ENCODE results near the gene CYP2B6. TPM values are rescaled to one million over a fixed set of nuclear protein-coding genes. Genes with fewer than 3 reads are reported as not detected.

CYP2B6 gene
- total RNA-seq, 1 donor from 2014 or later: 1.9 TPM

DNA sequence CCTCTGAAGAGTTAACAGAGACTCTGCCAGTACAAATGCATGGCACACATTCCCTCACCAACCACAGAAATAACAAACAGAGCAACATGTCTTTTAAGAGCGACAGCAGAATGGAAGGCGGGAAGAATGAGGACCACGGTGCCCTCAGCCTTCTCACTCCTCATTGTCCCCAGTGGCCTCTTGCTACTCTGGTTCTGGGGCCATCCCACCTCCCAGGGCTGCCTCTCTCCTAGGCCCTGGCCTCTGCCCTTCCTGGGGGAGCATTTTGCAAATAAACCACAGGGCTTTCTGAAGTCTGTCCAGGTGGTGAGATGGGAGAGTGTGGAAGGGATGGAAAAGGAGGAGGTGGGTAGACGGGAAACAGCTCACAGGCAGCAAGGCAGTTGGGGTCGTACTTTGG lies 28.3 kb downstream of the CYP2B6 start:
- peaks cover 7% of the 10 kb centered on the region for H3K27me3 ChIP-seq (ENCODE audit: low read depth)
- H3K4me3 ChIP-seq: no peak overlapping the region
- intact Hi-C loops (cut with DNase I): no loop called here
- TF ChIP-seq, protein P1, sequence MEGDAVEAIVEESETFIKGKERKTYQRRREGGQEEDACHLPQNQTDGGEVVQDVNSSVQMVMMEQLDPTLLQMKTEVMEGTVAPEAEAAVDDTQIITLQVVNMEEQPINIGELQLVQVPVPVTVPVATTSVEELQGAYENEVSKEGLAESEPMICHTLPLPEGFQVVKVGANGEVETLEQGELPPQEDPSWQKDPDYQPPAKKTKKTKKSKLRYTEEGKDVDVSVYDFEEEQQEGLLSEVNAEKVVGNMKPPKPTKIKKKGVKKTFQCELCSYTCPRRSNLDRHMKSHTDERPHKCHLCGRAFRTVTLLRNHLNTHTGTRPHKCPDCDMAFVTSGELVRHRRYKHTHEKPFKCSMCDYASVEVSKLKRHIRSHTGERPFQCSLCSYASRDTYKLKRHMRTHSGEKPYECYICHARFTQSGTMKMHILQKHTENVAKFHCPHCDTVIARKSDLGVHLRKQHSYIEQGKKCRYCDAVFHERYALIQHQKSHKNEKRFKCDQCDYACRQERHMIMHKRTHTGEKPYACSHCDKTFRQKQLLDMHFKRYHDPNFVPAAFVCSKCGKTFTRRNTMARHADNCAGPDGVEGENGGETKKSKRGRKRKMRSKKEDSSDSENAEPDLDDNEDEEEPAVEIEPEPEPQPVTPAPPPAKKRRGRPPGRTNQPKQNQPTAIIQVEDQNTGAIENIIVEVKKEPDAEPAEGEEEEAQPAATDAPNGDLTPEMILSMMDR (IDR thresholded peaks at IDR 0.05): no peak
- H3K9me3 ChIP-seq: no peaks in the 10 kb centered on the region
- DNase-seq (no peak), ATAC-seq (no peak)
- no peaks in the 10 kb centered on the region for H3K4me1 ChIP-seq
- H3K27ac ChIP-seq: no peak overlapping the region
- H3K36me3 ChIP-seq: no peaks in the 10 kb centered on the region

DNA sequence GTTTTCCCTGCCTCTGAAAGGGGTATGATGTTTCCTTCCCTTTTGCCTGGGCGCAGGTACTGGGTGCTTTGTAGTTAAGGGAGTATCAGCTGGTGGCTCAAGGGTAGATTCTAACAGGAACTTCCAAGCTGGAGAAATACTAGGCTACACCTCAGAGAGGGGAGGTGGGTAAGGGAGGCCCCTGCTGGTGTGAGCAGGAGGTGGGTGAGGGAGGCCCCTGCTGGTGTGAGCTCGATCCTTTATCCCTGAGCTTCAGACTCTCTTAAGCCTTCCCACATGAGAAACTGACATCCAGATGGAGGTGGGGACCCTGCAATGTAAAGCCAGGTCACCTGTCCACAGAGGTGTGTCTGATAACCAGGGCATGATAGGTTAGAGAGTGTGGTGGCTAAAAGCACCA lies 32.1 kb downstream of the CYP2B6 start:
- Histone ChIP-seq H3K4me1 (no peaks in the 10 kb centered on the region), H3K27me3 (ENCODE audit: low read depth) (peaks cover 20% of the 10 kb centered on the region), H3K4me3 (no peak overlapping the region), H3K9me3 (no peaks in the 10 kb centered on the region), H3K36me3 (no peaks in the 10 kb centered on the region), H3K27ac (no peak overlapping the region)
- DNase-seq (no peak), ATAC-seq (no peak)
- intact Hi-C loops (cut with DNase I): no loop called here
- TF ChIP-seq, protein P1 (IDR thresholded peaks at IDR 0.05): no peak

DNA sequence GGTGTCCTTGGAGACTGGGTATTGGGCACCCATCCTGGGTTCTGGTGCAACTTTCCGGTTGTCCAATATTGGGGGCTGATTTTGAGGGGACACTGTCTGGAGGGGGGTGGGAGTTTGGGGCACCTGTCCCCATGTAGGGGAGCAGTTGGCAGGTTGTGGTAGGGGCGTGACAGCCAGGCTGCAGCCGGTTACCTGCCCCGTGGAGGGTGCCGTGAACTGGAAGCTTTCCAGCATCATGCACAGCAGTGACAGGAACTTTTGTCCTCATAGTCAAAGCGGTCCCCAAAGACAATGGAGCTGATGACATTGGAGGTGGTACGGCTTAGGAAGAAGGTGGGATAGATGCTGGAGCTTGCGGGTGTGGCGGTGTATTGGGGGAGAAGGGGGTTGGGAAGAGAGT lies 34.3 kb downstream of the CYP2B6 start:
- DNase-seq: no peak

DNA sequence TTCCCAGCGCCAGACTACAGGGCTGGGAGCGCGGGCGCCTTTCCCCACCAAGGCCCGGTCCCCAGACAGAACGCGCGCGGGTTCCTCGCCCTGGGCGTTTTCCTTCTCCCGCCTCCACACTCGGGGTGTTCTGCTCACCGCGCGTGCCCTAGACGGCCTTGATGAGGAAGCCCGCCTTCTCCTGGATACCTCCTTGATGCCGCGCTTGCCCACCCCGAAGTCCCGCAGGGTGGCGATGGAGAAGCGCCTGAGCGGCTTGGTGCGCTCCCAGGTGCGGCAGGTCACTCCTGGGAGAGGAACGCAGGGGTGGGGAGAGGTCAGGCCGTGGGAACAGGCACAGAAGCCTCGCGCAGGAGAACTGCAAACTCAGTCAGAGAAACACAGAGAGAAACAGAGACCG lies 34.8 kb downstream of the CYP2B6 start:
- intact Hi-C loops (cut with DNase I): no loop called here
- H3K27me3 ChIP-seq (ENCODE audit: low read depth): peaks cover 16% of the 10 kb centered on the region
- H3K36me3 ChIP-seq: no peaks in the 10 kb centered on the region
- H3K4me1 ChIP-seq: no peaks in the 10 kb centered on the region
- H3K9me3 ChIP-seq: no peaks in the 10 kb centered on the region
- DNase-seq (no peak), ATAC-seq (no peak)
- TF ChIP-seq, protein P1 (IDR thresholded peaks at IDR 0.05): no peak
- no peak overlapping the region for H3K4me3 ChIP-seq
- H3K27ac ChIP-seq: no peak overlapping the region

More for the DNA sequence above, 34.3 kb downstream of the CYP2B6 start:
- TF ChIP-seq, protein P1 (IDR thresholded peaks at IDR 0.05): no peak
- Histone ChIP-seq H3K4me3 (no peak overlapping the region), H3K36me3 (no peaks in the 10 kb centered on the region), H3K27ac (no peak overlapping the region), H3K4me1 (no peaks in the 10 kb centered on the region), H3K9me3 (no peaks in the 10 kb centered on the region), H3K27me3 (ENCODE audit: low read depth) (peaks cover 19% of the 10 kb centered on the region)
- intact Hi-C loops (cut with DNase I): no loop called here
- ATAC-seq: no peak

DNA sequence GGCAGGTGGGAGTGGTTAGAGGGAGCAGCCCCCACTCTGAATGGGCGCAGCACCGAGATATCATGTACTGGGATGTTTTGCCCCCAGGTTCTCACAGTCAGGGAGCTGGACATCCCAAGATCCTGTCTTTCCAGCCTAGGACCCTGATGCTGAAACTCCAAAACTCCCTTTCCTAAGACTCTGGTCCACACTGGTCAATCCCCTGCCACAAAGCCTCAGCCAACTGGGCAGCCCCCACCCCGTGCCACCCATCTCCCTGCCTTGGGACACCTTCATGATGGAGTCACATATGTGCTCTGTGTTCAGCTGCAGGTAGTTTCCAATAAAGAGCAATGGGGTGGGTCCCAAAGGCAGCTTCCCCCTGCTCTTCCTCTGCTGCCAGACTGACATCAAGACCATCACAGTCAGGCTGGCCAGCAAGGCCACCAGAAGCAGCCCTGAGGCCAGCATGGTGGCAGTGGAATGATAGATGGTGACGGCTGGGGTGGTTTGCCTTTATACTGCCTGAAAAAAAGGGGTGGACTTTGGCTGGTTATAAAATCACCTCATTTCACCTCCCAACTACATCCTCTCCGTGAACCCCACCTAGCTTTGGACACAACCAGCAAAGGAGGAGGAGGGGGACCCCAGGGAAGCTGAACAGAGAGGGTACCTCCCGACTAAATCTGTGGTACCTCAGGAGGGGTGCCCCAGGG lies 36.3 kb downstream of the CYP2B6 start:
- TF ChIP-seq, protein P1 (IDR thresholded peaks at IDR 0.05): no peak
- Histone ChIP-seq H3K4me1 (no peaks in the 10 kb centered on the region), H3K4me3 (no peak overlapping the region), H3K27me3 (ENCODE audit: low read depth) (peaks cover 16% of the 10 kb centered on the region), H3K9me3 (no peaks in the 10 kb centered on the region), H3K27ac (no peak overlapping the region), H3K36me3 (no peaks in the 10 kb centered on the region)
- intact Hi-C loops (cut with DNase I): no loop called here
- DNase-seq (no peak), ATAC-seq (no peak)
